ENCODE results near the gene OTOF. TPM values are rescaled to one million over a fixed set of nuclear protein-coding genes. Genes with fewer than 3 reads are reported as not detected.

Gene OTOF
- total and polyA plus RNA-seq, 2 donors (not counting 3 experiments of a cell fraction or from before 2014, with no cell fraction given): 0.06 to 0.22 TPM

- DNase-seq (ENCODE audit: low read depth, low spot score) (no peak), FAIRE-seq (no peak)
- ChIA-PET CTCF (interaction anchor here (2.3 kb wide), 1 partner anchor 55 kb away, joined by 14 read pairs; no protein-coding TSS in a partner anchor), POLR2A (no interaction called here)
- no peak overlapping the region for H2AFZ ChIP-seq (ENCODE audit: low read depth, low read length)
- H3K27me3 ChIP-seq (ENCODE audit: control insufficient read depth in 2 of 2, insufficient read depth in 2 of 2, low read length in 2 of 2): peaks cover 3 to 10% of the 10 kb centered on the region in 2 experiments
- no peak overlapping the region for H3K4me3 ChIP-seq (replicated peaks in 1 of 3; ENCODE audit: insufficient read depth in 1 of 3, low read depth in 1 of 3, low read length in 3 of 3)
- no peaks in the 10 kb centered on the region for H3K4me1 ChIP-seq (ENCODE audit: control insufficient read depth, extremely low read depth, insufficient read depth, low read length)
- H3K36me3 ChIP-seq (ENCODE audit: control insufficient read depth in 2 of 2, extremely low read depth in 1 of 2, insufficient read depth in 2 of 2, low read length in 2 of 2): no peaks in the 10 kb centered on the region
- intact Hi-C loops (cut with micrococcal nuclease) (no loop called here), dilution Hi-C loops (cut with MboI; ENCODE audit: extremely low pct_ligation_motif_present, low sequenced_read_pairs) (no loop called here)
- no peaks in the 10 kb centered on the region for H3K79me2 ChIP-seq (ENCODE audit: control insufficient read depth, insufficient read depth, low read length)
- H3K9me3 ChIP-seq (replicated peaks; ENCODE audit: control insufficient read depth, insufficient read depth, low read length): no peaks in the 10 kb centered on the region
- H3K4me2 ChIP-seq (ENCODE audit: insufficient read depth, low read length): no peak overlapping the region
- BruUV-seq (replicated peaks): no TSS peak
- TF ChIP-seq FOS (IDR thresholded peaks at IDR 0.05; ENCODE audit: borderline replicate concordance, insufficient read depth, low read length): no peak
- no peak for TF ChIP-seq CTCF (IDR thresholded peaks at IDR 0.05; ENCODE audit: extremely low read depth in 1 of 2, insufficient read depth in 1 of 2, low read depth in 1 of 2, low read length in 2 of 2)
- TF ChIP-seq EZH2 (IDR thresholded peaks at IDR 0.05; ENCODE audit: borderline replicate concordance, low read depth, low read length, severe bottlenecking): no peak
- no peak overlapping the region for H3K27ac ChIP-seq (ENCODE audit: insufficient read depth, low read depth, low read length)
- no peaks in the 10 kb centered on the region for H4K20me1 ChIP-seq (replicated peaks; ENCODE audit: control insufficient read depth, extremely low read depth, insufficient read depth, low read length)
- no peak overlapping the region for H3K9ac ChIP-seq (replicated peaks; ENCODE audit: extremely low read depth, insufficient read depth, low read length)
- no peaks in the 10 kb centered on the region for H3K9me1 ChIP-seq (replicated peaks; ENCODE audit: control insufficient read depth, extremely low read depth, insufficient read depth, low read length)
Measured at GRCh38 chr2:26522325-26522724, 44.4 kb upstream of the OTOF start.

GRCh38 chr2:26521913-26522180, 43.9 kb upstream of the OTOF start:
- no peak overlapping the region for H2AFZ ChIP-seq (ENCODE audit: low read depth, low read length)
- H3K36me3 ChIP-seq (ENCODE audit: control insufficient read depth in 2 of 2, extremely low read depth in 1 of 2, insufficient read depth in 2 of 2, low read length in 2 of 2): no peaks in the 10 kb centered on the region
- CTCF ChIA-PET: interaction anchor here (2.3 kb wide), 1 partner anchor 56 kb away, joined by 14 read pairs; no protein-coding TSS in a partner anchor
- no TSS peak for BruUV-seq (replicated peaks)
- H3K4me1 ChIP-seq (ENCODE audit: control insufficient read depth, extremely low read depth, insufficient read depth, low read length): no peaks in the 10 kb centered on the region
- no peaks in the 10 kb centered on the region for H3K9me1 ChIP-seq (replicated peaks; ENCODE audit: control insufficient read depth, extremely low read depth, insufficient read depth, low read length)
- no peak overlapping the region for H3K4me2 ChIP-seq (ENCODE audit: insufficient read depth, low read length)
- POLR2A ChIA-PET: no interaction called here
- no peaks in the 10 kb centered on the region for H4K20me1 ChIP-seq (replicated peaks; ENCODE audit: control insufficient read depth, extremely low read depth, insufficient read depth, low read length)
- no peak for FAIRE-seq
- no peak for TF ChIP-seq JUN (IDR thresholded peaks at IDR 0.05; ENCODE audit: borderline replicate concordance, insufficient read depth, insufficient read length, low read depth)
- TF ChIP-seq CTCF (IDR thresholded peaks at IDR 0.05; ENCODE audit: extremely low read depth in 1 of 2, insufficient read depth in 1 of 2, low read depth in 1 of 2, low read length in 2 of 2): no peak
- no peak for TF ChIP-seq EZH2 (IDR thresholded peaks at IDR 0.05; ENCODE audit: borderline replicate concordance, low read depth, low read length, severe bottlenecking)
- no peak for TF ChIP-seq POLR2A (IDR thresholded peaks at IDR 0.05; ENCODE audit: low read depth, low read length)
- no peak for TF ChIP-seq MYC (IDR thresholded peaks at IDR 0.05; ENCODE audit: low read depth, low read length)
- TF ChIP-seq FOS (IDR thresholded peaks at IDR 0.05; ENCODE audit: borderline replicate concordance, insufficient read depth, low read length): no peak
- TF ChIP-seq POLR2AphosphoS5 (IDR thresholded peaks at IDR 0.05; ENCODE audit: insufficient read depth, low read depth, low read length): no peak
- TF ChIP-seq GATA2 (IDR thresholded peaks at IDR 0.05; ENCODE audit: insufficient read depth, insufficient read length, low read depth, low read length): no peak
- TF ChIP-seq MAX (IDR thresholded peaks at IDR 0.05; ENCODE audit: insufficient read depth, insufficient read length): no peak
- DNase-seq (ENCODE audit: low read depth, low spot score): no peak
- no peak overlapping the region for H3K4me3 ChIP-seq (replicated peaks in 1 of 3; ENCODE audit: insufficient read depth in 1 of 3, low read depth in 1 of 3, low read length in 3 of 3)
- dilution Hi-C loops (cut with MboI; ENCODE audit: extremely low pct_ligation_motif_present, low sequenced_read_pairs) (no loop called here), intact Hi-C loops (cut with micrococcal nuclease) (no loop called here)
- no peaks in the 10 kb centered on the region for H3K79me2 ChIP-seq (ENCODE audit: control insufficient read depth, insufficient read depth, low read length)
- H3K9ac ChIP-seq (replicated peaks; ENCODE audit: extremely low read depth, insufficient read depth, low read length): no peak overlapping the region
- H3K9me3 ChIP-seq (replicated peaks; ENCODE audit: control insufficient read depth, insufficient read depth, low read length): no peaks in the 10 kb centered on the region
- no peak overlapping the region for H3K27ac ChIP-seq (ENCODE audit: insufficient read depth, low read depth, low read length)
- H3K27me3 ChIP-seq (ENCODE audit: control insufficient read depth in 2 of 2, insufficient read depth in 2 of 2, low read length in 2 of 2): peaks cover 3 to 10% of the 10 kb centered on the region in 2 experiments

Measured in endothelial cell of umbilical vein (primary cell).